CD4-positive, alpha-beta T cell treated with Interleukin-15 for 1 hour (primary cell): ENCODE measurements around the gene C3orf70.

Experiments used
- DNase-seq: peaks from one replicate; pipeline ENCODE4 v3.0.0-alpha.2; 2020

C3orf70 gene

DNA sequence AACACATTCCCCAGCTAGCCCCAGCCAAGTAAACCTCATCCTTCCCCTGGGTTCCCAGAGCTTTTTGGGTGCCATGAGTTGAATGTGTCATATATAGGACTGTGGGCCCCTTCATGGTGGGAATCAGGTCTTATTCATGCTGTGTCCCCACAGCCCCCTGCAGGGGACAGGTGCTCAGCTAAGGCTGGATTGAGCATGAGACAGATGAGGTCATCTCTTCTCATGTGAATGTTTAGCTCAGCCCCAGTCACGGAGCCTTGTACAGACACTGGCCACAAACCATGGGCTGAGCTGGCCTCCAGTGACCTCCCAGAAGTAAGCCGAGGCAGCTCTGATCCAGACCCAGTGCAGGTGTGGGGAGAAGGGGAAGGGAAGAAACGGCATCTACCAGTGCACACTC is 70.7 kb downstream of the C3orf70 start:
- DNase-seq: no peak

DNA sequence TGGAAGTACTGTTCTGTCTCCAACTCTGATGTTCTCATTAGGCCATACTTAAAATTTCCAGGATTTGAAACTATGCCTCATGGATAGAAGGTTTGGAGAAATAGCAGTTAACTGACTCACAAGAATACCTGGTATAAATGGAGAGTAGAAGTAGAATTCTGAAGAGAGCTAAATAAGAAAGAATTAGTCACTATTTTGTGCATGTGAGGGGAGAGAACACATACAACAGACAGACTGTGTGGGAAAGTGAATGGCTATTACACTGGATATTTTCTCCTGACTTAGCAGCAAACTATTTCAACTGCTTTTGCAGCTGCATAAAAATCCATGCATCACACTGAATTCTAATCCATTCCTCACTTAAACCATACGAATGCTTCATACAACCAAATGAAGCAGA is 71.3 kb downstream of the C3orf70 start:
- no peak for DNase-seq

DNA sequence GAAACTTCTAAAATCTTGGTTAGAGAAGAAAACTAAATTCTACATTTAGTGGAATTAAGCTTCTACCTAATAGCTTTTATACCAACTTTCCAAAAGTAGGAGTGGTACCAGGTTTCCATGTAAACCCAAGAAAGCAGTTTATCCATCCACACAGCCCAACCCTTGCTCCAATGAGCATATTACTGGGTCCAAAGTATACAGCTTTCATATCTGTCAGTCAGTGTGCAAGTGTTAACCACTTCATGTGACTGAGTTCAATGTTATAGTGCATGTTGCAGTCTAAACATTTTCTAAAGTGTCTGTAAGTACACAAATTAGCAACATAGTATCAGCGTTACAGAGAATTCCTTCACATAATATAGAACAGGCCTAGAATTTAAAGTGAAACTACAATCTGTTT is 73.2 kb downstream of the C3orf70 start:
- DNase-seq: no peak

DNA sequence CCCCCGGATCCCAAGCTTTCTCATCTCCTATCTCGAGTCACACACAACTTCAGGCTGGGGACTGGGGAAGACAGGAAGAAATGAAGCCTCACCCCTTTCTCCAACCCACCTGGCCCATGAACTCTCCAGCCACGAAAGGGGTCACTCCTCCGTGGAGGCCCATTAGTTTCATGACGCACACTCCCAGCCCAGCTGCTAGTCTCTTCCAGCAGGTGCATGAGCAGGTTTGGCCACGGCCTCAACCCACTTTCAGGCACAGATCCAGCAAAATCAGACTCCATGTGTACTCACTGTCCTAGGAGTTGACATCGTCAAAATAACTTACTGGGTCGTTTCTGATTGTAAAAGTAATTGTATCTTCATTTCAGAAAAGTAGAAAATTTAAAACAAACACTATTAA is 76.6 kb downstream of the C3orf70 start:
- DNase-seq: no peak

DNA sequence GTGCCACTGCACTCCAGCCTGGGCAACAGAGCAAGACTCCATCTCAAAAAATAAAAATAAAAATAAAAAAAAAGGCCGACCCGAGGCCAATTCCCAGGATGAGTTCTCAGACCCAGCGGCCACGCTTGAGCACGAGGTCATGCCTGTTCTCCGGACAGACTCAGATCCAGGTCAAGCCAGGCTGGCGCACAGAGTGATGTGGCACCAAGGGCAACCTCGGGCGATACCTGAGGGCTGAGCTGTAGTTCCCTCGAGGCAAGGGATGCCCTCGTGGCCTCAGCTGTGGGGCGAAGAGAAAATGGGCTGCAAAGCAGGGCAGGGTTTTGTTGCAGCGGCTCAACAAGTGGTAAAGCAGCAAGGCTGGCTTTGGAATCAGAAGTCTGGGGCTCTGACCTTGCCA is 77.3 kb downstream of the C3orf70 start:
- no peak for DNase-seq

DNA sequence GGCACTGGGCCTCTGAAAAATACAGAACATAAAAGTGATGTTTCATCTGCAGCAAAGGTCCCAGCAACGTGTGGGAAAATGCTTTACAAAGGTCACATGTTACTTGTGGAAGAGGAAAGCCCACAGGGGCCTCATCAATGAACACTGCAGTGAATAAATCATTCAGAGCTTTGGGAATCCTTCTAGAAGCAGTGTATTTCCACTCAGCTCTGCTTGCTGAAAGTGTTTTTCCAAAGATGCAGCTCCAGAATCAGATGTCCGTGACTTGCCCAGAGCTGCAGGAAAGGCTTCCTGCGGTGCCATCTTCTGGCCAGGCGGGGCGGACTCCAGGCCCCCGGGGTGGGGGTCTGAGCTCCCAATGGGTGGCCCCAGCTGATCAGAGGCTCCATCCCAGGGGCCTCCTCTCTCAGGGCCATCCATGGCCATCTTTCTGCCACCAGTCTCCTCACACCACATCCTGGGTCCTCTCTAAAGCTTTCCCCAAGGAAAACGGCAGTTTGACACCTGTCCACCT is 81.5 kb downstream of the C3orf70 start:
- DNase-seq: no peak

DNA sequence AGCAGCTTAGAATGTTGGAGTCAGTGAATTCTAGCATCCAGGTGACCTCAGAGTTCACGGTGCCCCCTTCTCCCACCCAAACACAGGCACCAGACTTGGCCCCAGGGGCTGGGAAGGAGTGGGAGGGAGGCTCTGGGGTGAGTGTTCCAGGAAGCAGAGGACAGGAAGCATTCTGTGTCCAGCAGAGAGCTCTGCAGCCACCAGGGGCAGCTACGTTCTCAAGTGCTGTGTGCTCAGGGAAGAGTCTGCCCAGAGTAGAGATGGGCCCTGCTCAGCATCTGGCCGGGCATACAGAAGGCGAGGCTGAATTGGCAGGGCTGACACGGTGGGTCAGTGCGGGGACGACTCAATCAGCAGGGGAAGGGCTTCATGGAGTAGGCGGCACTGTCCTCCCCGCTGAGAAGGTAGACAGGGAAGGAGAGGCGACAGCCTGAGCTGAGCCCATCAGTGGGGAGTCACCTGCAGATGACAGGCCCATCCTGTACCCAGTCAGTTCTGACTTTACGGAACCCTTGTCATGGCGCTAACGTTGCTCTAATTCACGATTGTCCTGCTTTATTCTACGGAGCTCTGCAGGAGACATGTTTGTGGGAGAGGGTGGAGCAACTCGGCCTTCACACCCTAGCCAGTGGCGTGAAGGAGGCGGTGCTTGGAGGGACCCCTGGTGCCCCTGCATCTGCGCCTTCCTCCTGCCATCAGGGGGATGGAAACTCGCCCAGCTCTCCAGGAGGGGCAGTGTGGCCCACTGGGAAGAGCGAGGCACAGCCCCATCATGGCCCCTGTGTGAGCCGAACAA is 82.2 kb downstream of the C3orf70 start:
- DNase-seq: no peak

DNA sequence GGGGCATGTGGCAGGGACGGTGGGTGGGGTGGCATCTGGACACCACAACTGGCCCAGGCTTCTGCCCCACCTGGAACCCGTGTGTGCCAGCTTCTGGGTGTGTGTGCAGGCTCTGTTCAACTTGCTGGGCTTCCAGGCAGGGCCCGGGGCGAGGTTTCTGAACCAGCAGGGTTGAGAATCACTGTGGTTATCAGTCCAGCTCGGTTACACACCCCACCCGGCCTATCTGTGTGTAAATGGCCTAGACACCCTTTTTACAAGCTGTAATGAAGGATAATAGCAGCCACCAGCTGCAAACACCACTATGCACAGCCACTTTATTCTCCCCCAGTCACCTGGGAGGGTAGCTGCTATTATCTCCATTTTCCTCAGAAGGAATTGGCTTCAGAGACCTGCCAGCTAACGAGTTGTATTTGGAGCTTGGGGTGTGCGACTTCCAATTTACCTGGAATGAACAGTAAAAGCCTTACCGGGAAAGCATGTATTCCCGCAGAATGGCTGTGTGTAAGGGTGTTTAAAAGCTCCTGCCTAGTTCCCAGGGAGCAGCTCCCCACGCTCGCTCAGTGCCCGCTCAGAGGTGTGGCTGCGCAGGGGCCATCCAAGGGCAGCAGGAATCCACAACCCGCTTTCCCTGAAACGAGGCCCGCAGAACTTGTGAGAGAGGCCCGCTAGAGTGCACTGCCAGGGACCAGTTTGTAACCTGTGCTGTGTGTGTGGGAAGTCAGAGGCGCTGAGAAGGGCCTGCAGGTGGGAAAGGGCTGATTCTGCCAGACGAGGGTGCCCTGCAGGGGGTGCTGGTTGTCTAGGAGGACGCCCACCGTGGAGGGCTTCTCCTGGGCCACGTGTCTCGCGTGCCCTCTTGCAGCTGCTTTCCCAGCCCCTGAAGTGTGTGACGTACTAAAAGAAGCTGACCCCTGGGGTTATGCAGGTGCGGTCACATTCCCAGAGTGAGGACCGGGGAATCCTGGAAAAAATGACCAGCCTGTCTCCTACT is 83.5 kb downstream of the C3orf70 start:
- DNase-seq: no peak

DNA sequence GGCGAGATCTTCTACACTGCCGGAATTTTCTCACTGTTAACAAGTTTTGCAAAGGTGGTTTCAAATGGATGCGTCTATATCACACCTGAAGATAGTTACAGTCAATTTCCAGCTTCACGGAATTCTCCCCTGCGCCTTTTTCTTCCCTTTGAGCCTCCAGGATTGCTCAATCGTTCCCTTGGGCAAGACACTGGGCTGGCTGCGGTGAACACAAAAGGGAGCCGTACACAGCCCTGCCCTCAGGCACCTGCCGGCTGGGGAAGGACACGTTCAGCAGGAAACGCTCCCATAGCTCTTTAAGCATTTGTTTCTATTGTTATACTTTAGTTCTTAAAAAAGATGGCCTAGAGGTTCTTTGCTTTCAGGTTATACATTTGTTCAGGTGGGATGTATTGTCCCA is 85.7 kb downstream of the C3orf70 start:
- DNase-seq: no peak

DNA sequence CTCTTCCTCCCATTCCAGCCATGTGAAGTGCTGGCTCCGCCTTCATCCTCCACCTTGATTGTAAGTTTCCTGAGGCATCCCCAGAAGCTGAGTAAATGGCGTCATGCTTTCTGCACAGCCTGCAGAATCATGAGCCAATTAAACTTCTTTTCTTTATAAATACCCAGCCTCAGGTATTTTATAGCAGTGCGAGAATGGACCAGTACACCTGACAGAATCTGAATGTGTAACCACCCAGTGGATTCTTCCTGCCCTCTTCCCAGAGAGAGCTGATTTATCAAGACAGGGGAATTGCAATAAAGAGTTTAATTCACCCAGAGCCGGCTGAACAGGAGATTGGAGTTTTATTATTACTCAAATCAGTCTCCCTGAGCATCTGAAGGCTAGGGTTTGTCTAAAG is 86.6 kb downstream of the C3orf70 start:
- DNase-seq: no peak

DNA sequence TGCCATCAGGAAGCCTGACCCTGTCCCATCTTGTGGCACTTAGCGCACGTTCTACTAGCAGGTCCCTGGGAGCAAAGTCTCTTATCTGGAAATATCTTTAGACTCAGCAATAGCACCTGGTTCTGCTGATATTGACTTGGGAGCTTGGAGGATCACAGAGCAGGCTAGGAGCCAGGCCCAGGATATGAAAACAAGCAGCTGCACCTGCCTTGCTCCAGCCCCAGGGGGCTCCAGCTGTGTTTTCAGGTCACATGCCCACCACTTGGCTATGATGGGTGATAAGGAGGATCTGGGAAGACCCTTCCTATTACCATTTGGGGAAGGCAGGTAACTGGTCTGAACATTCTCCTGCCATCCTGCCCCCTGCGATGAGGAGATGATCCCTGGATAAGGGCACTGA is 87.8 kb downstream of the C3orf70 start:
- DNase-seq: no peak

DNA sequence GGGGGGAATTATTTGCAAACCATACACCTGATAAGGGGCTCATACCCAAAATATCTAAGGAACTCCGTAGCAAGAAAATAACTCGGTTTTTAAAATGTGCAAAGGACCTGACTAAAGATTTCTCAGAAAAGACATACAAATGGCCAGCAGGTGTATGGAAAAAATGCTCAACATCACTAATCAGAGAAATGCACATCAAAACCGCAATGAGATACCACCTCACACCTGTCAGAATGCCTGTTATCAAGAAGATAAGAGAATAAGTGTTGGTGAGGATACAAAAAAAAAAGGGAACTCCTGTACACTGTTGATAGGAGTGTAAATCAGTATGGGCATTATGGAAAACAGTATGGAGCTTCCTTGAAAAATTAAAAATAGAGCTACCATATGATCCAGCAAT is 89.4 kb downstream of the C3orf70 start:
- DNase-seq: no peak

DNA sequence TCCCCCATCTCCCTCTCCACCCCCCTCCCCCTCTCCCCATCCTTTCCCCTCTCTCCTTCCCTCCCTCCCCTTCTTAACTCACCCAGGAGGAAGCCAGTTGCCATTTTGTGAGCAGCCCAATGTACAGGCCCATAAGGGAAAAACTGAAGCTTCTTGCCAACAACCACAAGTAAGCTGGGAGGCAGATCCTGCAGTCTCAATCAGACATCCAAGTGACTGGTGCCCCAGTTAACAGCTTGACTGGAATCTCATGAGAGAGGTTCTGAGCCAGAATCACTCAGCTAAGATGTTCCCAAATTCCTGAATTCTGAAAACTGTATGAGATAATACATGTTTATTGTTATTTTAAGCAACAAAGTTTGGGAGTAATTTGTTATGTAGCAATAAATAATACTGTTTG is 90.7 kb downstream of the C3orf70 start:
- DNase-seq: no peak

DNA sequence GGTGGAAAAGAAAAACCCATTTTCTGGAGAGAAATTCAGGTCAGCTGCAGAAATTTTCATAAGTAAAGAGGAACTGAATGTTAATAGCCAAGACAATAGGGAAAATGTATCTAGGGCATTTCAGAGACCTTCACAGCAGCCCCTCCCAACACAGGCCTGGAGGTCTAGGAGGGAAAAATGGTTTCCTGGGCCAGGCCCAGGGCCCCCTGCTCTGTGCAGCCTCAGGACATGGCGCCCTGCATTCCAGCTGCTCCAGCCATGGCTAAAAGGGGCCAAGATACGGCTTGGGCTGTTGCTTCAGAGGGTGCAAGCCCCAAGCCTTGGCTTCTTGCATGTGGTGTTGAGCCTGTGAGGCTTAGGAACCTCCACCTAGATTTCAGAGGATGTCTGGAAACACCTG is 92.2 kb downstream of the C3orf70 start:
- no peak for DNase-seq

DNA sequence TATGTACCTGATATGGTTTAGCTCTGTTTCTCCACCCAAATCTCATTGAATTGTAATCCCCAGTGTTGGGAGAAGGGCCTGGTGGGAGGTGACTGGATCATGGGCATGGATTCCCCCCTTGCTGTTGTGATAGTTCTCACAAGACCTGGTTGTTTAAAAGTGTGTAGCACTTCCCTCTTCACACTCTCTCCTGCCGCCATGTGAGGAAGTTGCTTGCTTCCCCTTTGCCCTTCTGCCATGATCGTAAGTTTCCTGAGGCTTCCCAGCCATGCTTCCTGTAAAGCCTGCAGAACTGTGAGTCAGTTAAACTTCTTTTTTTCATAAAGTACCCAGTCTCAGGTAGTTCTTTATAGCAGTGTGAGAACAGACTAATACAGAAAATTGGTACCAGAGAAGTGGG is 93.1 kb downstream of the C3orf70 start:
- no peak for DNase-seq

DNA sequence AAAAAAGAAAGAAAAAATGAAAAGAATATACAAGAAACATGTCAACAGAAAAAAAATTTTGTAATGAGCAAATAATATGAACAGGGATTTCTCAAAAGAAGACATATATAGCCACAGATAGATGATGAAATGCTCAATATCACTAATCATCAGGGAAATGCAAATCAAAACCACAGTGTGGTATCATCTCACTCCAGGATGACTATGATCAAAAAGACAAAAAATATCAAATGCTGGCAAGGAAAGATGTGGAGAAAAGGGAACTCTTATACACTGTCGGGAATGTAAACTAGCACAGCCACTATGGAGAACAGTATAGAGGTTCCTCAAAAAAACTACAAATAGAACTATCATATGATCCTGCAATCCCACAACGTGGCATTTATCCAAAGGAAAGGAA is 94.1 kb downstream of the C3orf70 start:
- no peak for DNase-seq

DNA sequence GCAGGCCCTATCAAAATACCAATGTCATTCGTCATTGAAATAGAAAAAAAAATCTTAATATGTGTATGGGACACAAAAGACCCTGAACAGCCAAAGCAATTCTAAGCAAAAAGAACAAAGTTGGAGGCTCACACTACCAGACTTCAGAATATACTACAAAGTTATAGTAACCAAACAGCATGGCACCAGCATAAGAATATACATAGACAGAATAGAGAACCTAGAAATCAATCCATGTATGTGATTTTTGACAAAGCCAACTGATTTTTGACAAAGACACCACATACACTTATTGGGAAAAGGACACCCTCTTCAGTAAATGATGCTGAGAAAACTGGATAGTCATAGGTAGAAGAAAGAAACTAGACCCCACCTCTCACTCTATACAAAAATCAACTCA is 95.0 kb downstream of the C3orf70 start:
- no peak for DNase-seq

DNA sequence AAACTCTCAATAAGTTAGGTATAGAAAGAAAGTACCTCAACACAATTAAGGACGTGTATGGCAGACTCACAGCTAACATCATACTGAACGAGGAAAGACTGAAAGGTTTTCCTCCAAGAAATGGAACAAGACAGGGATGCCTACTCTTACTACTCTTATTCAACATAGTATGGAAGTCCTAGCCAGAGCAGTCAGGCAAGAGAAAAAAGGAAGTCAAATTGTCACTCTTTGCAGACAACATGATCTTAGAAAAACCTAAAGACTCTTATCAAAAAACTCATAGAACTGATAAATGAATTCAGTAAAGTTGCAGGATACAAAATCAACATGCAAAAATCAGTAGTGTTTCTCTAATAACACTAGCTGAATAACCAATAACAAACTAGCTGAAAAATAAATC is 96.0 kb downstream of the C3orf70 start:
- DNase-seq: no peak

DNA sequence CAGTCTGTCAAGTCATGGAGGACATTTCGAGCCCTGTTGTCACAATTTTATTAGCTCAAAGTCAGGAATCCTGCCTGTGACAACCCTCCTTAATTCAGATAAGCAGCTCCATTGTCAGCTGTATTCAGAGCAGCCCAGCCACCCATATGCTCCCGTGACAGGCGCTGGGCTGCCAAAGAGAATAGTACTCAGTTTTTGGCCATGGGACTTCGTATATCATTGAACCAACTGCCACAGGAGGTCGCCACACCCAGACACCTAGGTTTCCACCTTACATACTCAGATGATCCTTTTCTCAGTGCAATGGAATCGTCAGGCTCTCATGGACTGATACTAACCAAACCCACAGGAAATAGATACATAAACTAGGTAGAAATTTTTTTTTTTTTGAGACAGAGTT is 100.2 kb downstream of the C3orf70 start:
- no peak for DNase-seq

DNA sequence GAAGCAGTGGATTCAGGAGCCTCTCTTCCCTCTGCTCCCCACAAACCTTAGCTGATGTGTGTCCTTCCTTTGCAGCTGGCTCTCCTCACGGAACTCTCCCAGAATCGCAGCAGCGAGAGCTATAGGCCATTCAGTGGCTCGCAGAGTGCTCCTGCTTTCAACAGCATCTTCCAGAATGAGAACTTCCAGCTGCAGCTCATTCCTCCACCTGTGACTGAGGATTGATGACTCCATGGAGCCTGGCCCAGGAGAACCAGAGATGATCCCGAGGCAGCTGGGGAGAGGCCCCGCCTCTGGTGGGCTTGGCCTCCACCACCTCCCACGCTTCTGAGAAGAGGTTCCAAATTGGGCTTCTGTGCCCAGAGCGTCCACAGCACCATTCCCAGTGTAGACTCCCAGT is 101.1 kb downstream of the C3orf70 start:
- no peak for DNase-seq

DNA sequence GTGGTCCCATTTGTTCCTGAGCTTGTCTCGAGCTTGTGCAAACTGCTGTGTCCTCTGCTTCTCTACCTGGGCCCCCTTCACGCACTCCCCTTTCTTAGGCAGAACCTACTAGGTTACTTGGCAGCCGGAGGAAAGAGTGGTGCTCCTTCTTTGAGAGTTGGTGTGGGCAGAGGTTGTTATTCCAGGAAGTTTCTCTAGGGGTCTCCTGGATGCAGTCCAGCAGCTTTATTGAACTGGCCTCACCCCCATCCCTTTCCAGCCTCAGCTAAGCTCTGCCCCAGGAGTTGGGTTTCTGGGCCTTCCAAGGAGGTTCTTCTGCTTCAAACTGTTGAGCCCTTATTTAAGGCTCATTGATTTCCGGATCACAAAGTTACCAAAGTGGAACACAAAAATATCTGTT is 103.2 kb downstream of the C3orf70 start:
- DNase-seq: no peak

DNA sequence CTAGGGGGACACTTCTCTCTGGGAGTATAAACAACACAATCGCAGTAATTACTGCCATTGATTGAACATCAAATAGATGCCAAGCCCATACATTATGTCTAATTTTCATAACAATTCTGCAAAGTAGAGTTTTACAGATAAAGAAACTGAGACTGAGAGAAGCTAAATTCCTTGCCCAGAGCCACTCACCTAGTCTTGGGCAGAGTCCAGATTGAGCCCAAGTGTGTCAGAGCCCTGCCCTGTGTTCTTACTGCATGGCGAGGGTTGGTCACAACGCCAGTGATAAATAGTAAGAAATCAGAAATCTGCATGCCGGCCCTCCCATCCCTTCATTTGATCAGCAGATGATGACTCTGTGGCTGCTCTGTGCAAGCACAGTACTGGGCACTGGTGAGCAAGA is 106.3 kb downstream of the C3orf70 start:
- DNase-seq: no peak

DNA sequence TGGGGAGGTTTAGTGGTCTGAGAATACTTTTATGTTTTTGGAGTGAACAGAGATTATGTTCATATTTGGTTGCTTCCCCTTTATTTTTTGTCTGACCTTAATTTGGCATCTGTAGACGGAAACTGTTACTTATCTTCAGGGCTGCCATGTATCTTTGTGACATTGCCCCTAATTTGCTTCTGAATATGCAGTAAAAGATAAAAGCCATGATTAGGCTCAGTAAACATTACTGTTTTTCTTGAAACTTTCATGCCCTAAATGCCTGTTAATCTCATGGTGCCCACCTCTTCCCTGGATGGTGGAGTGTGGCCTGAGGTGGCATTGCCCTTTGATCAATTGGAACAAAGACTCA is 106.7 kb downstream of the C3orf70 start:
- DNase-seq: no peak
